GM21786 (cell line): Measurements from ENCODE around the gene EYA4.

ENCODE experiments used
- ATAC-seq: cut with Tn5 transposase; IDR thresholded peaks from one replicate; pipeline ENCODE4 v1.9.1; 2021; ENCODE audit not compliant: unreplicated experiment

Gene EYA4

DNA sequence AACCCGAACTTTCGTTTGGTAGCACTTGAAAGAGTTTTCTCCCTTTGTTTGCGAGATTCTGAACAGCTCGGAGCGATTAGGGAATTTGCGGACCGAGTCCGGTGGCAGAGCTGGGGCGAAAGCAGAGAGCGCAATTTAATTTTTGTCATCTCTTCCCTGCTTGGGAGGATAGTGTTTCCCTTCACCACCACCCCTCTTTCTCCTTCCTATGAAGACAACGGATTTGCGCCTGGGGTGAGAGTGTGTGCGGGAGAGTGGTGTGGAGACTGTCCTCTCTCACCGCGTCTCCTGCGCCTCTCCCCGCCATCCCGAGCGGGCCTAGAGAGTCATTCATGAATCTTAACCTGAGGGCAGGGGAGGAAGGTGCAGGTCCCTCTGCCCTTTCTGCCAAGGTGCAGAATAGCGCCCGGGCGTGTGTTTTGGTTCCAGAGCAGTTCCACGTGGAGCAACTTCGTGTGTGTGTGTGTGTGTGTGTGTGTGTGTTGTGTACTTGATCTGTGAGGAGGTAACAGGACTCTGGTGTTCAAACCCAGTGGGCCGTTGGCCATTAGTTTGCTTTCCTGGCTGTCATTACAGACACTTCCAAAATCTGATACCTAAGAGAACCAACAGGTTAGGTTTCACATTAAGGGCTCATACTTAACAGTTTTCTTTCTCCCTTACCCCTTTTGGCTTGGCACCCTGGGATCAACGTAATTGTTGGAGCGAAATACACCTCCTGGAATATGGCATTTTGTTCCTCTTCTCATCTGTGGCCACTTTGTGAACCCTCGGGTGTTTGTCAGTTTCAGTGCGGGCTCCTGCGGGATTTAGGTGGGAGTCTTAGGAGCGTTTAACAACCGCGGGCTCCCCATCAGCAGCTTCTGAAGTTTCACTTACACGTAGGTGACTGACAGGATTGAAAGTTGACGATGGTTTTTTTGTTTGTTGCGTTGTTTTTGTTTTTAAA is 1.8 kb downstream of the EYA4 start:
- ATAC-seq: no peak

GRCh38 chr6:133243723-133244305 is 2.7 kb downstream of the EYA4 start:
- no peak for ATAC-seq

DNA sequence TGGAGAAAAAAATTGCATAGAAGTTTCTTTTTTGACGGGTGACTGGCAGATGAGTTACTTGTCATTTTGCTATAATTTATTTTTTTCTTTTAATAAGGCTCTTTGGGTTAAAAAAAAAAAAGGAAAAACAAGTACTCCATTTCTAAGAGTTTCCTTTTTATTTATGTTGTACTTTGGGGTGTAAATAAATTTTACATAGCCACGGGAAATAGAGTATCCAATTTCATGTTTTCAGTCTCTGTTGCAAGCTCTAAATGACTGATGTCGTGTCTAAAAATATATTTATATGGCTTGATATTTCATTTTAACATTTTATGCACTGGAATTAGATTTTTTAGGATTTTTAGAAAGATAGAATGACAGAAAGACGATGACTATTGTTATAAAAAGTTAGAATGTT is 3.4 kb downstream of the EYA4 start:
- ATAC-seq: no peak

DNA sequence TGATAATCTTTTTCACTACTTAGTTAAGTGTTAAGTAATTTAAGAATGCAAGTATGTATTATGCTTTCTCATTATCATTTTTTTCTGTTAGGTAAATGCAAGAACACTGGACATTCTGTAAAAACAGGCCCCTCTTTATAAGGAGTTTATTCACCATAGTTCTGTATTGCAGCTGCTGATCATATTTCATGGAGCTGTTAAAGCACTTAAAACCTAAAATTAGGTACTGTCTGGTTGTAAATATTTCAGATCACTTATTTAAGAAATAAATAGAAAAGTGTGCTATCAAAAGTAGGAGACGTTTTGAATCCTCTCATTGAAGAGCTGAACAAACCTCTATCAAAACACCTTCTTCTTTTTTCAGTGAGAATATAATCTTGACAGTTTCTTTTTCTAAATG is 3.9 kb downstream of the EYA4 start:
- ATAC-seq: no peak

DNA sequence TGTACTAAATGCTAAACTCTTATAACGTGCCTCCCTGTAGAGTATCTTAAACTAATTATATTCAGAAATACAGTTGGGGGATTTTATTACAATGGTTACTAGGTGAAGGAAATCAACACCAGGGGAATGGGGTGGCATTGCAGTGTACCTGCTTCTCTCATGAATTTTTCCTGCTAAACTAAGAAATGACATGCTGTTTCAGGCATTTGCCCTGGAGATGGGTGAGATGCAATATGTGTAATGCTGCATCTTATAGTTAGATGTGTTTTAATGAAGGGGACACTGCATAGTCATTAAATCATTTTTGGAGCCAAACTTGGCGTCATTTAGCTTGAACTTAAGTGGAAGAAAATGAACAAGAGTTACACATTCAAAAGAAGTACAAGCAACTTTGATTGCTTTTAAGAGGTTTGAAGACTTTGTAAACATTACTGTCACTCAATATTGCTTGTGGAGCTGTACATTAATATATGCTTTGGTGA is 4.3 kb downstream of the EYA4 start:
- no peak for ATAC-seq

GRCh38 chr6:133247581-133247980 is 6.4 kb downstream of the EYA4 start:
- no peak for ATAC-seq

GRCh38 chr6:133248241-133249001 is 7.3 kb downstream of the EYA4 start:
- no peak for ATAC-seq

- ATAC-seq: no peak
These were observed 10.5 kb downstream of the EYA4 start for GRCh38 chr6:133251688-133252087.

DNA sequence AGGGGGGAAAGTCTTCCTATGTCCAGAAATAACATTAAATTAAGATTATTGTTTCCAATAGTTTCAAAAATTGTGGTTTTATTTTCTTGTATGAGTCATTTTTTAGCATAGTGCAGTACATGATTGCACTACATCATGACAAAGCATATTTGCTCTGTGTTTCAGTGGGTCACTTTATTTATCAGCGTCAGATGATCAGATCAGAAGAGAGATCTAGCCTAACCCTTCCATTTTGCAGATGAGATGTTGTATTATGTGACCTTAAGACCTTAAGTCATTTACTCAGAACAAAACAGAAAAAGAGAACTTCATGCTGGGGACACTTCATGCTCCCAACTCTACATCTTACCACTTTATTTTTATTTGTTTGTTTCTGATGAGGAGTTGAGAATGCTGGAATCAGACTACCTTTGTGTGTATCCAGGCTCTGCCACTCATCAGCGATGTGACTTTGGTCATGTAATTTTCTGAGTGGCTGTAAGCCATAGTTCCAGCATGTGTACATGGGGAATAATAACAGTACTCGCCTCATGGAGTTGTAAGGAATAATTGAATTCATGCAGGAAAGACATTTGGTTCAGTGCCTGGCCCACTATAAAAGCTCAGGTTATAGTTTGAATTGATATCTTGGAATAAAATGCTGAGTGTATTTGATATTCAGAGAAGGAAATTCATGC is 13.5 kb downstream of the EYA4 start:
- ATAC-seq: no peak

- no peak for ATAC-seq
These were observed 16.5 kb downstream of the EYA4 start for GRCh38 chr6:133257545-133258105.

DNA sequence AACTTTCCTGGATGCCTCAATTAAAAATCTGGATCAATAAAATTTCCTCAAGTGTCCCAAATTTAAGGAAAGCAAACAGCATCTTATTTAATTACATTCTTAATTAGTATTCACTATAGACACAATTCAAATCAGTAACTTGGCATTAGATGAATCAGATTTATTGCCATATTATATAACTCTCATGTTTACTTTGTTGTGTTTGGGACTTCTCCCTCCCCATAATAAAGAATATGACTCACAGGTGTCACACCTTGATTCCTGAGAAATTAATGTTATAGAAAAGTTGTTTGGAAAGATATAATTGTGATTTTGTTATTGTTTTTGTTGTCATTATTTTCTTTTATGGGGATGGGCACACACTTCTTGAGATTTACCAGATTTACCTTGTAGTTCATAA is 18.4 kb downstream of the EYA4 start:
- ATAC-seq: no peak

- ATAC-seq: no peak
These were observed 21.6 kb downstream of the EYA4 start for GRCh38 chr6:133262804-133263203.

DNA sequence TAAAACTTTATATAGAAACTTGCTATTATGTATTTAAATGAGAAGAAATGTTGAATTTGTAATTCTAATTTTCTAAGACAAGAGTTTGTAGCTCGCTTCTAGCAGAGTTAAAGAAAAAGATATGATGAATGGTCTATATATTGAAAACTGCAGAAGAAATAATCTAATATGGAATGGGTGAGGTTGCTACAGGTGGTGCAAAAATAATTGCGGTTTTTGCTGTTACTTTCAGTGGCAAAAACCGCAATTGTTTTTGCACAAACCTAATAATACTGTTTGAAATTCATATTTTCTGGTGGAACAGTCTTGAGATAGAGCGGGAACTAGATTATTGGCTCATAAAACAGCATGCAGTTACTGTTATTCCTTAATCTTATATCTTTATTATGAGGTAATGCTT is 23.9 kb downstream of the EYA4 start:
- ATAC-seq: no peak

- no peak for ATAC-seq
These were observed 25.0 kb downstream of the EYA4 start for GRCh38 chr6:133266186-133266585.

DNA sequence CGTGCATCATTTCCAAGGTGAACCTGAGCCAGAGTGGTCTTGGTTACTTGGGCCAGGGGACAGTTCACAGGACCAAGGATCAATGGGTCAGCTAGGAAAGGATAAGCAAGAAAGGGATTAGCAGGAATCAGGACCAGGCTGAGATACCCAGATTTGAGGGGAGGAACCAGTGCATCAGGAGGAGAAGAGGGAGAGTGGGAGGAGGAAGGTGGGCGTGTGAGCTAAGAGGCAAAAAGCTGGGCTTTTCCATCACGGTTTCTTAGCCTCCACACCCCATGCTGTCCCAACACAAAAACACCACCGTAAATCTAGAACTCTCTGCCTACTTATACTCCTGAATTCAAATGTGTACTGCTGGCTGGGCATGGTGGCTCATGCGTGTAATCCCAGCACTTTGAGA is 27.5 kb downstream of the EYA4 start:
- ATAC-seq: no peak

GRCh38 chr6:133274813-133275212 is 33.7 kb downstream of the EYA4 start:
- no peak for ATAC-seq

GRCh38 chr6:133275213-133275612 is 34.1 kb downstream of the EYA4 start:
- no peak for ATAC-seq

GRCh38 chr6:133277228-133277899 is 36.2 kb downstream of the EYA4 start:
- ATAC-seq: no peak

DNA sequence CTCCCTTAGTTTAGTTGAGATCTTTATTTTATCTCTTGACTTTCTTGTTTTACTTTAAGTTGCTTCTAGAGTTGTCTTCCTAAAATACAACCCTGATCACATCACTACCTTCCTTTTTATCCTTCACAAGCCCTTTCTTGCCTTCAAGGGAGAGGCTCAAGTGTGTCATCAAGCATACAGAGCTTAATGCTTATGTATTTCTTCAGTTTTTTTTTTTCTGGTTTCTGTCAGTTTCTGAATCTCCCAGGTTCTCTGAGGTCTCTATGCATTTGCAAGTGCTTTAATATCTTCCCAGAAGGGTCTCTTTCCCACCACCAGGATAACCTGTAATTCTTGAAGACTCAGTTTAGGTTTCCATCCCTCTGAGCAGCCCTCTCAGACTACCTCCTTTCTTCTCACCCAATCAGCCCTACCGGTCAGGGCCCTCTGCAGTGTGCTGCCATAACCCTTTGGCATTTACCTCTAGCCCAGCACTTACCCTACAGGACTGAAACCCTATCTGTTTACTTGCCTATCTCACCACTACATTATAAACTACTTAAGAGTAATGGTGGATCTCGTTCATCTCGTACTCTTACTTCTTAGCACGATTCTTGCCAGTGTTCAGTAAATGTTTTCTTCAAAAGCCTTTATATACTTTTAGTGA is 36.9 kb downstream of the EYA4 start:
- no peak for ATAC-seq

DNA sequence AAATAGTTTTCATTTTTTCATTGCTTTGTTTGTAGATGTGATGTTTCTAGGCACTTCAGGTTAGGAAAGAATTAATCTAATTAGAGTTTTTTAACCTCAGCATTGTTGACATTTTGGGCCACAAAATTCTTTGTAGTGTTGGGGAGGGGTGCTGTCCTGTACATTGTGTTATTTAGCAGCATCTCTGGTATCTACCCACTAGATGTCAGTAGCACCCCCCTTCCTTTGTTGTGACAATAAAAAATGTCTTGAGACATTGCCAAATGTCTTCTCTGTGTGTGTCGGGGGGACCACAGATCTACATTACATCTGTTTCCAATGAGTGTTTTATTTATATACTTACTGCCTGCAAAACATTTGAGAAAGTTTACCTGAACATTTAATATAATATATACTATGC is 45.6 kb downstream of the EYA4 start:
- no peak for ATAC-seq
